Fibroblast of villous mesenchyme (primary cell): Measurements from ENCODE around the gene DET1. TPM values are rescaled to one million over a fixed set of nuclear protein-coding genes. Genes with fewer than 3 reads are reported as not detected.

Experiments used
- DNase-seq: peaks from one replicate; pipeline ENCODE4 v3.0.0-alpha.2; 2010; ENCODE audit warnings: low read depth
- H3K4me3 ChIP-seq: 2 replicates; pipeline ENCODE4 v1.5.1; 2011; ENCODE audit warnings: low read depth, mild to moderate bottlenecking, low read length
- CTCF ChIP-seq: IDR thresholded peaks from 2 replicates; pipeline ENCODE4 v1.5.1; 2012; ENCODE audit warnings: low read depth, mild to moderate bottlenecking, low read length; ENCODE audit not compliant: insufficient read depth
- small RNA-seq: library from RNA; depleted of rRNA; stranded (forward); fragments of <200 nt; gene quantifications from one replicate; pipeline ENCODE3, GENCODE V24; 2012
- total RNA-seq: library from RNA; depleted of rRNA; stranded (reverse); fragments of >200 nt; gene quantifications from 2 replicates; pipeline ENCODE4 v1.2.3, GENCODE V29; 2012

DET1 gene
- total RNA-seq, 1 donor, result 7.8 TPM

GRCh38 chr15:88465633-88466224 is 80.8 kb downstream of the DET1 start:
- peak; percentile 54 for DNase-seq
- TF ChIP-seq CTCF, result no peak
- no peak overlapping the region for H3K4me3 ChIP-seq

- H3K4me3 ChIP-seq, result no peak overlapping the region
- no peak for TF ChIP-seq CTCF
- no peak for DNase-seq
Observed at GRCh38 chr15:88463870-88464532, 82.5 kb downstream of the DET1 start.

Small RNAs within 50 kb of the gene (small RNA-seq; reads per million reads assigned to genes)
- gene AC013489.2, result not detected

Other genes starting within 250 kb of the DET1 start
- 11.6 and 18.6 TPM in 2 replicates for gene MRPL46, start 79.3 kb downstream of the DET1 start, total RNA-seq
- gene MRPS11, start 79.0 kb downstream of the DET1 start, total RNA-seq, result 22.0 and 22.9 TPM in 2 replicates
- 64.7 and 81.6 TPM in 2 replicates for gene AEN, start 74.7 kb upstream of the DET1 start, total RNA-seq
- gene ISG20, start 92.3 kb upstream of the DET1 start, total RNA-seq, result 1.3 and 3.0 TPM in 2 replicates